Fibroblast of lung (primary cell): ENCODE results near the gene NNT.

ENCODE experiments used
- CTCF ChIP-seq, 2 donors: IDR thresholded peaks in 1 of 2; conservative IDR thresholded peaks in 1 of 2; 1 replicate in 1 of 2; 2 replicates in 1 of 2; pipeline ENCODE4 v1.5.1; 2011 to 2012; ENCODE audit warnings: low read length in 2 of 2, control low read depth in 1 of 2, inconsistent platforms in 1 of 2, low read depth in 1 of 2, mild to moderate bottlenecking in 1 of 2
- EZH2 ChIP-seq: IDR thresholded peaks from 2 replicates; pipeline ENCODE4 v1.5.1; 2012; ENCODE audit warnings: low read length, control low read depth, mild to moderate bottlenecking; ENCODE audit errors: missing control alignments

- no peak for TF ChIP-seq CTCF (conservative IDR thresholded peaks at IDR 0.05 in 1 of 2, IDR thresholded peaks at IDR 0.05 in 1 of 2; ENCODE audit: low read depth in 1 of 2, low read length in 2 of 2)
- TF ChIP-seq EZH2, result no peak
Measured at GRCh38 chr5:43702815-43703214, 99.8 kb downstream of the NNT start.
